Large intestine (tissue), 3 donors: ENCODE results near the gene DGCR2. TPM values are rescaled to one million over a fixed set of nuclear protein-coding genes. Genes with fewer than 3 reads are reported as not detected.

Experiments used
- DNase-seq, 2 donors: peaks; one replicate each; pipeline versions ENCODE4 v3.0.0 to v3.0.0-alpha.2; 2013
- H3K27ac ChIP-seq: one replicate; pipeline ENCODE4 v1.5.1; 2013; ENCODE audit warnings: low read length
- H3K27me3 ChIP-seq: 2 replicates; pipeline ENCODE4 v1.6.1; 2013; ENCODE audit warnings: low read length; ENCODE audit not compliant: control insufficient read depth, insufficient read depth
- H3K36me3 ChIP-seq: 2 replicates; pipeline ENCODE4 v1.6.1; 2013; ENCODE audit warnings: low read length; ENCODE audit not compliant: control insufficient read depth, insufficient read depth
- H3K4me1 ChIP-seq: one replicate; pipeline ENCODE4 v1.6.1; 2013; ENCODE audit warnings: low read length; ENCODE audit not compliant: control insufficient read depth, insufficient read depth
- H3K4me3 ChIP-seq: one replicate; pipeline ENCODE4 v1.5.1; 2013; ENCODE audit warnings: low read length
- H3K9me3 ChIP-seq: one replicate; pipeline ENCODE4 v1.6.1; 2013; ENCODE audit warnings: mild to moderate bottlenecking, low read depth, low read length, moderate library complexity; ENCODE audit not compliant: control insufficient read depth
- WGBS: methylation state at CpG from one replicate; pipeline ENCODE4 v1.1.5; 2013; ENCODE audit warnings: low lambda C conversion rate; ENCODE audit not compliant: insufficient coverage; 5-methylcytosine and 5-hydroxymethylcytosine counted together
- polyA plus RNA-seq: library from polyadenylated mRNA; unstranded; fragments of 120-200 nt; gene quantifications from one replicate; pipeline ENCODE4 v1.2.1, GENCODE V29; 2013

DGCR2 gene
- polyA plus RNA-seq, 1 donor: 53.1 TPM

DNA sequence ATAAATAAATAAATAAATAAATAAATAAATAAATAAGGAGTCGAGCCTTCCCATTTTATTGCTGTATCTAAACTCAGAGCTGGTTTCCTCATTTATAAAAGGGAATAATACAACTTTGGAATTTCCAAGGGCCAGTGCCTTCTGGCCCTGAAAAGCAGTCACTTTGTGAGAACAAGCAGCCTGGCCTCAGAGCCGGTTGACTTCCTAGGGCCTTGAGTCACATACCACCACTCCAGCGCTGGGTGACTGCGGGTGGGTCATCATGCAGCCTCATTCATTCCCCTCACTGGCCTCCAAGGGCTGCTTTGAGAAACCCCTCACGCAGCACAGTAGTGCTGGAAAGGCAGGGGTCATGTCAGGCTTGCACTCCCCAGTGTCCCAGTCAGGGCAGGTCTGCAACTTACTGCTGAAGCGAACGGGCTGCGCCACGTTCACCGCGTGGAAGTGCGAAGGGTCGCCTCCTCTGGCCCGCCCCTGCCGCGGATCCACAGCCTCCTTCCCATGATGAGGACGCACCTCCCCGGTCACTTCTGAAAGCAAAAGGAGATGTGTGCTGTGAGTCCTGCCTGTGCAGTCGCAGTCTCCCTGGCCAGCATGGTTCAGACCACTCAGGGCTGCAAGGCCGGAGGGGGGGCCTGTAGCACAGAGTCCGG lies 54.4 kb downstream of the DGCR2 start:
- no peak overlapping the region for H3K4me3 ChIP-seq
- peaks cover 77% of the 10 kb centered on the region for H3K36me3 ChIP-seq
- H3K27me3 ChIP-seq: no peaks in the 10 kb centered on the region
- WGBS: 89% methylated on average over 1 of the region's 21 CpGs
- DNase-seq: no peak
- H3K27ac ChIP-seq: no peak overlapping the region
- peaks cover 3% of the 10 kb centered on the region for H3K4me1 ChIP-seq
- H3K9me3 ChIP-seq: no peaks in the 10 kb centered on the region

- Histone ChIP-seq H3K27ac (no peak overlapping the region), H3K4me1 (peaks cover 12% of the 10 kb centered on the region), H3K4me3 (no peak overlapping the region), H3K36me3 (peaks cover 85% of the 10 kb centered on the region), H3K27me3 (no peaks in the 10 kb centered on the region), H3K9me3 (no peaks in the 10 kb centered on the region)
- WGBS: no CpG with 5 or more reads among the region's 11 CpGs
- DNase-seq: no peak
Observed at GRCh38 chr22:19066531-19067271, 55.5 kb downstream of the DGCR2 start.

GRCh38 chr22:19065929-19066328 lies 56.3 kb downstream of the DGCR2 start:
- no peak overlapping the region for H3K27ac ChIP-seq
- no peaks in the 10 kb centered on the region for H3K9me3 ChIP-seq
- peaks cover 12% of the 10 kb centered on the region for H3K4me1 ChIP-seq
- no peak for DNase-seq
- no peaks in the 10 kb centered on the region for H3K27me3 ChIP-seq
- WGBS: no CpG with 5 or more reads among the region's 5 CpGs
- H3K36me3 ChIP-seq: peaks cover 89% of the 10 kb centered on the region
- no peak overlapping the region for H3K4me3 ChIP-seq

DNA sequence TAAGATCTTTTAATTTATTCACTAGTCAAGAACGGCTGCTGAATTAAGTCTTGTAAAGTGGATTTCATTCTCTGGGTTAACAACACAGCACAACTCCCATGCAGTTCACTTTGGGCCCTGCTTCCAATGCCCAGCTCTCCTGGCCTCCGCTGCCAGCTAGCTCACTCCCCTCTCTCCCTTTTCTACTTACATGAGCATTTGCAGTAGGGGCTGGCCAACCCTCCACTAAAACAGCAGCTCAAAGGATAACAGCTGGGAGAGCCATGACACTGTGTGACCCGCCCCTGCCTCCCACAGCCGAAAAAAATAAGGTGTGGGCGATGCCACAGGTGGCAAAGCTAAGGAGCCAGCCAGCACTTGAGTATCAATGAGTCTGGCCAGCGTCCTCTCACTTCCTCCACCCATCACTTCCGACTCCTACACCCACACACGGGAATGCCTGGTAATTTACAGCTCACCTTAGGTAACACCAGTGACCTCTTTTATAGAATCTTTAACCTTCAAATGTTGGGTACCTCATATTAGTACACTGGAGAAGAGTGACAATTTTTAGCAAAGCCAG lies 56.8 kb downstream of the DGCR2 start:
- H3K27me3 ChIP-seq: no peaks in the 10 kb centered on the region
- DNase-seq: no peak
- H3K9me3 ChIP-seq: no peaks in the 10 kb centered on the region
- WGBS: 100% methylated on average over 3 of the region's 8 CpGs
- H3K4me3 ChIP-seq: no peak overlapping the region
- H3K27ac ChIP-seq: no peak overlapping the region
- peaks cover 12% of the 10 kb centered on the region for H3K4me1 ChIP-seq
- H3K36me3 ChIP-seq: peaks cover 90% of the 10 kb centered on the region

- no peak for DNase-seq
- H3K27me3 ChIP-seq: no peaks in the 10 kb centered on the region
- no CpG with 5 or more reads among the region's 19 CpGs for WGBS
- peaks cover 90% of the 10 kb centered on the region for H3K36me3 ChIP-seq
- H3K4me3 ChIP-seq: no peak overlapping the region
- no peak overlapping the region for H3K27ac ChIP-seq
- no peaks in the 10 kb centered on the region for H3K9me3 ChIP-seq
- H3K4me1 ChIP-seq: peaks cover 12% of the 10 kb centered on the region
Observed at GRCh38 chr22:19064354-19065054, 57.7 kb downstream of the DGCR2 start.

DNA sequence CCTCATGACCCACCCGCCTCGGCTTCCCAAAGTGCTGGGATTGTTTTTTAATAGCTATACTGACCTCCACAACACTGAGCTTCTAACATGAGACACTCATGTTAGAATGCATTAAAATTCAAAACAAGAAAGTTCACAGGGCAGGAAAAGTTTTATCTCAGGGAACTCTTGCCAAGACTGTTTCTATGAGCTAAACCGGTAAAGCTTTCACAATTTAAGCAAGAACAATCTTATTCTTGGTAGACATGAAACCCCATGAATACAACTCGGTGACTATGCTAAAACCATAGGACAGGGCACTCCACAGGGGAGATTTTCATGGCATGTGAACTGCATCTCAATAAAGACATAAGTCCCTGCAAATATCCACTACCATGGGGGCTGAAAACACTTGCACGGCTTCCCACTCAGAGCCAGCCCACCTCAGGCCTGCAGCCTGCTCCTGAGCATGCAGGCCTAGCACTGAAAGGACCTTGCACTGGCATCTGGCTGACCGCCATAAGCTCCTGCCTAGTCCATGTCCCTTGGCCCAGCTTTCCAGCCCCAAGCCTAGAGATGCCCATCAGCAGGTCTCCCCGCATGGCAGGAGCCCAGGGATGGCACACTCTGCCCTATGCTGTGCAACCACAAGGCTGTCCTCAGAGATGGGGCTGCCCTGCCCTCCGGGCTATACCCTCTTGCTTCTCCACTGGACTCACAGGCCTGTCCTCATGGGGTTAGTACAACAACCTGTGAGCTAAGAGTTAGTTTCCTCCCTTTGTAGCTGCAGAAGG lies 58.4 kb downstream of the DGCR2 start:
- peaks cover 91% of the 10 kb centered on the region for H3K36me3 ChIP-seq
- no CpG with 5 or more reads among the region's 8 CpGs for WGBS
- peaks cover 12% of the 10 kb centered on the region for H3K4me1 ChIP-seq

GRCh38 chr22:19062943-19063308 lies 59.3 kb downstream of the DGCR2 start:
- H3K36me3 ChIP-seq: peaks cover 91% of the 10 kb centered on the region
- no CpG with 5 or more reads among the region's 8 CpGs for WGBS
- DNase-seq: no peak

More for the DNA sequence above, 58.4 kb downstream of the DGCR2 start:
- Histone ChIP-seq H3K4me3 (no peak overlapping the region), H3K27me3 (no peaks in the 10 kb centered on the region), H3K9me3 (no peaks in the 10 kb centered on the region), H3K27ac (no peak overlapping the region)
- DNase-seq: no peak

GRCh38 chr22:19062139-19062942 lies 59.9 kb downstream of the DGCR2 start:
- no peak overlapping the region for H3K27ac ChIP-seq
- no peaks in the 10 kb centered on the region for H3K27me3 ChIP-seq
- peaks cover 12% of the 10 kb centered on the region for H3K4me1 ChIP-seq
- peak; percentile 26 to 68 for DNase-seq
- no peak overlapping the region for H3K4me3 ChIP-seq
- no peaks in the 10 kb centered on the region for H3K9me3 ChIP-seq
- peaks cover 91% of the 10 kb centered on the region for H3K36me3 ChIP-seq
- no CpG with 5 or more reads among the region's 12 CpGs for WGBS

More at GRCh38 chr22:19062943-19063308, 59.3 kb downstream of the DGCR2 start:
- Histone ChIP-seq H3K27ac (no peak overlapping the region), H3K4me1 (peaks cover 12% of the 10 kb centered on the region), H3K4me3 (no peak overlapping the region), H3K27me3 (no peaks in the 10 kb centered on the region), H3K9me3 (no peaks in the 10 kb centered on the region)

GRCh38 chr22:19061471-19062138 lies 60.6 kb downstream of the DGCR2 start:
- no peaks in the 10 kb centered on the region for H3K27me3 ChIP-seq
- no peaks in the 10 kb centered on the region for H3K9me3 ChIP-seq
- peaks cover 12% of the 10 kb centered on the region for H3K4me1 ChIP-seq
- 73% methylated on average over 2 of the region's 6 CpGs for WGBS
- DNase-seq: no peak
- H3K36me3 ChIP-seq: peaks cover 90% of the 10 kb centered on the region
- H3K27ac ChIP-seq: no peak overlapping the region
- H3K4me3 ChIP-seq: no peak overlapping the region
